22Rv1 (cell line): Measurements from ENCODE around the gene TMEM39B.

Source experiments
- ZFX ChIP-seq: fragments of 450-650 bp; IDR thresholded peaks from 2 replicates; pipeline ENCODE4 v1.6.1; 2017; ENCODE audit warnings: antibody characterized with exemption, borderline replicate concordance
- TF ChIP-seq, protein P1 (sequence below): fragments of 450-650 bp; IDR thresholded peaks from 2 replicates; pipeline ENCODE4 v1.5.1; 2017; ENCODE audit warnings: mild to moderate bottlenecking

DNA sequence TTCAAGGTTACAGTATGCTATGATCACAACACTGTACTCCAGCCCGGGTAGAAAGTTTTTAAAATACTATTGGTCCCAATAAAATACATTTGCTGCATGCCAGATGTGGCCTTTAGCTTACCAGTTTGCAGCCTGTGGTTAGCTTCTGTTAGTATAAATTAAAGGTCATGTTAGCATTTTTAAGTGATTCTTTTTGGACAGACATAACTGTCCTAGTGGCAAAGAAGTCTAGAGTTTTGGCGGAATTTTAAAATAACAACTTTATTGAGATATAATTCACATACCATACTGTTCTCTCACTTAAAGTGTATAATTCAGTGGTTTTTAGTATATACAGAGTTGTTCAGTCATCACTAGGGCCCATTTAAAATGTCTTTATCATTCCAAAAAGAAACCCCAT lies 24.3 kb upstream of the TMEM39B start:
- TF ChIP-seq, protein P1, sequence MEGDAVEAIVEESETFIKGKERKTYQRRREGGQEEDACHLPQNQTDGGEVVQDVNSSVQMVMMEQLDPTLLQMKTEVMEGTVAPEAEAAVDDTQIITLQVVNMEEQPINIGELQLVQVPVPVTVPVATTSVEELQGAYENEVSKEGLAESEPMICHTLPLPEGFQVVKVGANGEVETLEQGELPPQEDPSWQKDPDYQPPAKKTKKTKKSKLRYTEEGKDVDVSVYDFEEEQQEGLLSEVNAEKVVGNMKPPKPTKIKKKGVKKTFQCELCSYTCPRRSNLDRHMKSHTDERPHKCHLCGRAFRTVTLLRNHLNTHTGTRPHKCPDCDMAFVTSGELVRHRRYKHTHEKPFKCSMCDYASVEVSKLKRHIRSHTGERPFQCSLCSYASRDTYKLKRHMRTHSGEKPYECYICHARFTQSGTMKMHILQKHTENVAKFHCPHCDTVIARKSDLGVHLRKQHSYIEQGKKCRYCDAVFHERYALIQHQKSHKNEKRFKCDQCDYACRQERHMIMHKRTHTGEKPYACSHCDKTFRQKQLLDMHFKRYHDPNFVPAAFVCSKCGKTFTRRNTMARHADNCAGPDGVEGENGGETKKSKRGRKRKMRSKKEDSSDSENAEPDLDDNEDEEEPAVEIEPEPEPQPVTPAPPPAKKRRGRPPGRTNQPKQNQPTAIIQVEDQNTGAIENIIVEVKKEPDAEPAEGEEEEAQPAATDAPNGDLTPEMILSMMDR: no peak
- TF ChIP-seq ZFX: no peak
